NCI-H2107 (cell line): ENCODE data around the gene DYNLT4.
"Not testable (repeated sequence)": the region's sequence is repeated elsewhere in the genome, so short reads cannot be mapped to it uniquely, and the experiment has no call there.

Experiments used
- DNase-seq: peaks from one replicate; lab custom pipeline; 2025; lab: John Stamatoyannopoulos, UW

The DYNLT4 gene

DNA sequence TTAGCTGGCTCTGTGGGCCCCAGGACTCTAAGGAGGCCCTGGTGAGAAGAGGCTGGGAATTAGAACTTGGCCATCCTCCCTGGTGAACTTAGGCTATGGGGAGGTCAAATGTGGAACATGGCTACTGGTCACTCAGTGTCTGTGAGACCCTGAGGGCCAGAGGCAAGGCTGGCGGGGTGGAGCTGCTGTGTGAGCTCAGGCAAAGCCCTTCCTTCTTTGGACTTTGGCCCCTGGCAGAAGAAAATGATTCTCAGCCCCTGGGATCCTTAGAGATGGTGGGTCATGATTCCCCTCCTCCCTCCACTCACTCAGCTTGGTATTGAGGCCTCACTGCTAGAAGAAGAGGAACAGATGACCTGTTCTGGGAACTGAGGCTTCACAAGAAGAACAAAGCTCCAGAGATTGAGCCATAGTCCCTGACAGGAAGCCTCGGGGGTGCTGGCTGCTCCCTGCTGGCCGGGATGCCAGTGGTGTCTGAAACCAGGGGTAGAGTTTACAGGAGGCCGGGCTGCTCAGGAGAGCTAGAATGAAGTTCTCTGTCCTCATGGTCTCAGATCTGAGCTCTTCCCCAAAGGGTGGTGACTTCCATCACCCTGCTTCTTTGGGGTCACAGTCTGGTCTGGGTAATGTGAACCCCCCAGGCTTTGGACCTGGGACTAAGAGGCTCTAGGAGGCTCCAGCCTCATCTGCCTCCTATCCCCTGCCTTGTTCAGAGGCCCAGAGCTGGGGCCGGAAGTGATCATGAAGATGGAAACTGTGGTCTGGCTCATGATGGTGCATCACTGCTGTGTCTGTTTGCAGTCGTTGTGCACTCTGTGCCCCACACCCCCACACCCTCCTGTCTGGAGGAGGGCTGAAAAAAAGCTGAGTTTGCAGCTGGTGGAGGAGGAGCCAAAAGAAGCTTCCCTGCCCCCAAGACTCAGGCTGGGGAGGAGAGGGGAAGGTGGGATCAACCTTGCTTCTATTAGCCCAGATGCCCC, 2.1 kb upstream of the DYNLT4 start:
- no peak for DNase-seq

DNA sequence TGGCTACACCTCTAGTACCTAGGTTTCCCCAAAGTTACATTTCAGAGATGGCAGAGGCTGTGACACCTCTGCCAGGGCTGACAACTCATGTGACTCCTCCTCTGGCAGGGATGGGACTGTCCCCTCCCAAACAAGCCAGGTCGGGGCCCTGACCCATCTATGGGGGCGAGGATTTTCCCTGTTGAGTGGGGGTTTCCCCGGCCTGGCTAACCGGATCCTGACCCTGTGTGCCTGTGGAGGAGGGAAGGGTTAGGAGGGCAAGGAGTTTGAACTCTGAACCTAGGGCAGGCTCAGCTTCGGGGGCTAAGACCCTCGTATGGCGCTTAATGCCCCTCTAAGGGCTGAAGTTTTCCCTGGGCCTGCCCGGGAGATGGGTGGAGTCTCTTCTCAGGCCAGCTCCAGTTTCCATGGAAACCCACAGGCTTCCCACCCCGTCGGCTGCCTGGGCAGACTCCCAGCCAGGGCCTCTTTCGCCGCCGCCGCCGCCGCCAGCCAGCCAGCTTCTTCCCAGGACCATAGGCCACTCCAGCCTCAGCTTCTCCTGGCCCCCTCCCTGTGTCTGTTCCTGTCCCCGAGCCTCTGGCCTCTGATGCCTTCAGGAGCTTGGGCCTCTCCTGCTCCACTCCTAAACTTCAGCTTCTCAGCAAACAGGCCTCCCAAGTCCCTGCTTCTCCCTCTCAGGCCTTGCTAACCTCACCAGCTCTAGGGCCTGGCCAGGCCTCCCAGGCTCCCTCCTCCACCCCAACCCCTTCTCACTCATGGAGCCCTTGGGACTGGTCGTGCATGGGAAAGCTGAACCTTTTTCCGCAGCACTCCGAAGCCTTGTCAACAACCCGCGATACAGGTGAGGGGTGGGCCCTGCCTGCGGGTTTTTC, 1.1 kb upstream of the DYNLT4 start, which contains the start of gene BTBD19:
TSS of gene BTBD19 (plus strand) at position 461 of the 875 bp plus-strand sequence. CDS start at position 759, 298 bp downstream.
- DNase-seq = no peak

DNA sequence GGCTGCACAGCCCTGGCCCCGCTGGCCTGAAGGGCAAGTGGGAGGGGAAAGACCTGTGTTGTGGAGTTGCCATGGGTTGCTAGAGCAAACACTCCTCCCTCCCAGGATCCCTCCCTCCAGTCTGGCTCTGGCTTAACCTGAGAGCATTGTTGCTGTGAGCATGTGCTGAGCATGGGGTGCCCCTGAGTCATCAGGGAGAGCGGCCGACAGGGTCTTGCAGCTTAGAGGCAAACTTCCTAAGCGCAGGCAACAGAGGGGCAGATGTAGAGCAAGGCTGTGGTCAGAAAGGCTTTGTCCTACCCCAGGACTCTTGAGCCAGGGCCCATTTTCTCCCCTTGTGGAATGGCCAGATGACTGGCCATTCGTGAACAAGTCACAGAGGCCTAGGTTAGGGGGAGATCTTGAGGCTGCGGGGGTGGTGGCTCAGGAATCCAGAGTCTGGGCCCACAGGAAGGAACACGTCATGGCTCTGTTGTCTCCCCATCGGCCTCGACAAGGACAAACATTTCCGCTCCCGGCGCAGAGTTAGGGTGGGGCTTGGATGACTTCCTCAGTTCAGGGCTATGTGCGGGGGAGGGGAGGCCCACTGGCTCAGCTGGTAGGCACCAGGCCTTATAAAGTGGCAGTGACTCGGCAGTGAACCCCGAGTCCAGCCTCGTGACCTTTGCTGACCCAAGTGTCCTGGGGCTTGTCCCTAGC, 362 bp upstream of the DYNLT4 start:
- DNase-seq = no peak

DNA sequence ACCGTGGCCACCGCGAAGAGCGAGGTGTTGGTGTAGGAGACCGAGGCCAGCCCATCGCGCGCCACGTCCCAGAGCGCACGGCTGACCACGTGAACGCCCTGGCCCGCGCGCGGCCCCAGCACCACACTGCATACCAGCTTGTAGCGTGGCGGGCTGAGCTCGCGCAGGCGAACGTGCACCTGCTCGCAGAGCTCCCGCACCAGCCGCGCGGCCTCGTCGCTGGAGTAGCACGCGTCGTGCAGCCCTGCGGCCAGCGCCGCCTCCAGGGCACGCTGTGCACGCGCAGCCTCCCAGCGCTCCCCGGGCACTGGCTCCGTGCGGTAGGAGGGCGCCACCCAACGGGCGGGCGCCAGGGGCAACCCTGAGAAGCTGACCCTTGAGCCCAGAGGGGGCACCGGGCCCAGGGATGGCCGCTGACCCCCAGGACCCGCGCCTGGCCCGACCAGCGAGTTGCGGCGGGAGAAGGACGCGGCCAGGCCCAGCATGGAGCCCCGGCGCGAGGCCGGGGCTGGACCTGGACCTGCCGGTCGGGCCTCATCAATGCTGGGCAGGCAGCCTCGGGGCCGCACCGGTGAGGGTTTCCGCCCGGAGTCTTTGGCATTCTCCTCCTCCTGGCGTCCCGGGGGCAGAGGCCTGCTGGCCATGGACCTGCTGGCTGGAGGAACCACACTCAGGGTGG, 987 bp downstream of the DYNLT4 start:
- DNase-seq = no peak

DNA sequence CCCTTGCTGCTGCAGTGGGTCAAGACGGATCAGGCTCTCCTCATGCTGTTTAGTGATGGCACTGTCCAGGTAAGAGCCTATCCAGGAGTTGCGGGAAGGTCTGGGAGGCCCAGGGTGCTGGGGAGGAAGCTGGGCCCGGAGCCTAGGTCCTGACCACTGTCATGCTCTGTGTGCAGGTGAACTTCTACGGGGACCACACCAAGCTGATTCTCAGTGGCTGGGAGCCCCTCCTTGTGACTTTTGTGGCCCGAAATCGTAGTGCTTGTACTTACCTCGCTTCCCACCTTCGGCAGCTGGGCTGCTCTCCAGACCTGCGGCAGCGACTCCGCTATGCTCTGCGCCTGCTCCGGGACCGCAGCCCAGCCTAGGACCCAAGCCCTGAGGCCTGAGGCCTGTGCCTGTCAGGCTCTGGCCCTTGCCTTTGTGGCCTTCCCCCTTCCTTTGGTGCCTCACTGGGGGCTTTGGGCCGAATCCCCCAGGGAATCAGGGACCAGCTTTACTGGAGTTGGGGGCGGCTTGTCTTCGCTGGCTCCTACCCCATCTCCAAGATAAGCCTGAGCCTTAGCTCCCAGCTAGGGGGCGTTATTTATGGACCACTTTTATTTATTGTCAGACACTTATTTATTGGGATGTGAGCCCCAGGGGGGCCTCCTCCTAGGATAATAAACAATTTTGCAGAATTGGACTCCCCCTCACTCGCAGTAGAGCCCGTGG, 1.7 kb downstream of the DYNLT4 start:
- no peak for DNase-seq

DNA sequence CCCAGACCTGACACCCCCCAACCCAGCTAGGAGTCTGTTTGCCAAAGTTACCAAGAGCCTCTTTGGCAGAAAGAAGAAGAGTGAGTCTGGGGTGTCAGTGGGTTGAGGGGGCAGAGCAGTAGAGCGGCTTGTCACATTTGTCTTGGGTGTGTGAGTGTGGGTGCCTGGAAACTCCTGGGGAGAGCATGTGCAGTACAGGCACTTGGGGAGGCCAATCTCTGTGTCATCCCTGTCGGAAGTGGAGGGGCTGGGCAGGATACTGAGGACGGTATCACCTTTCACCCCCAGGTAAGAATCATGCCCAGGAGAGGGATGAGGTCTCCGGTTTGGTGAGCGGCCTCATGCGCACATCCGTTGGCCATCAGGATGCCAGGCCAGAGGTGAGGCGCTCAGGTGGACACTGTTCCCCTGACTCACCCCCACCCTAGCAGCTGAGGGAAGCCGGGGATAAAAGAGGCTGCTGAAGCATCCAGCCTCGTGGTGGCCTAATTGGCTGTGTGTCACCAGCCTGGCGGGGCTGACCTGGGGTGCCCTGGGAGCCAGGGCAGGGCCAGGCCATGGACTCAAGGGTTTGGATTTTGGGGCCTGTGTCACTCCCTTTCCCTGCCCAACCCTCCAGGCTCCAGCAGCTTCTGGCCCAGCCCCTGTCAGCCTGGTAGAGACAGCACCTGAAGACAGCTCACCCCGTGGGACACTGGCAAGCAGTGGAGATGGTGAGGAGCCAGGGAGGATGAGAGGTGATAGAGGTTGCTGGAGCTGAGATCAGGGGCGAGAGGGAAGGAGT, 3.6 kb downstream of the DYNLT4 start:
- no peak for DNase-seq

DNA sequence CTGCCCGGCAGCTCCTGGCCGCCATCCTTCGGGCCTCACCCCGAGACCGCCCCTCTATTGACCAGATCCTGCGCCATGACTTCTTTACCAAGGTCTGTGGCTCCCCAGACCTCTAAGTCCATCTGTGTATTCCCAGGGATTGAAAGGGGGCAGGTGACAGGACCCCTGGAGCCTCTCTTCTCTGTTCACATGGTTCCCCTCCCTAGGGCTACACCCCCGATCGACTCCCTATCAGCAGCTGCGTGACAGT, 4.2 kb downstream of the DYNLT4 start:
- no peak for DNase-seq

DNA sequence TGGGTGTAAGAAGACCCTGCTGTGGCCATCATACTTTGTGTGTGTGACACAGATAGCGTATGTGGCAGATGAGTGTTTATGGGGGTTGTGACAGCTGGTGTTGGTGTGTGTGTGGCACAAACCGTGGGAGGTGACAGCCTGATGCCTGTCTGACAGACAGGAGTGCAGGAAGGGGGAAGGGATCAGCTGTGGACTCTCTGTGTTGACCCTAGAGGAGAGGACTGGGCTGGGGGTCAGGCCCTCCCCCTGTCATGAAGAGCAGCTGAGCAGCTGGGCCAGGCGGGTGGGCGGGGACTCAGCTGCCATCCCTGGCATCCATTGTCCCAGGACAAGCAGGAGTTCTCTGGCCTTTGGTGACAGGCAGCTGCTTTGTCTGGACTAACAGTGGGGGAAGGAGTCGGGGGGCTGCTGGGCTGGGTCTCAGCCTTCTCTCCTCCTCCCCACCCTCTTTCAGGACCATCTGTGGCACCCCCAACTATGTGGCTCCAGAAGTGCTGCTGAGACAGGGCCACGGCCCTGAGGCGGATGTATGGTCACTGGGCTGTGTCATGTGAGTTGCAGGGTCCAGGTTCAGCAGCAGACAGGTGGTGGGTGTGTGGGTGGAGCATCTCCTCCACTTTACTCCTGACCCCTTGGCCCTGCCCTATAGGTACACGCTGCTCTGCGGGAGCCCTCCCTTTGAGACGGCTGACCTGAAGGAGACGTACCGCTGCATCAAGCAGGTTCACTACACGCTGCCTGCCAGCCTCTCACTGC, 4.7 kb downstream of the DYNLT4 start:
- DNase-seq = no peak

DNA sequence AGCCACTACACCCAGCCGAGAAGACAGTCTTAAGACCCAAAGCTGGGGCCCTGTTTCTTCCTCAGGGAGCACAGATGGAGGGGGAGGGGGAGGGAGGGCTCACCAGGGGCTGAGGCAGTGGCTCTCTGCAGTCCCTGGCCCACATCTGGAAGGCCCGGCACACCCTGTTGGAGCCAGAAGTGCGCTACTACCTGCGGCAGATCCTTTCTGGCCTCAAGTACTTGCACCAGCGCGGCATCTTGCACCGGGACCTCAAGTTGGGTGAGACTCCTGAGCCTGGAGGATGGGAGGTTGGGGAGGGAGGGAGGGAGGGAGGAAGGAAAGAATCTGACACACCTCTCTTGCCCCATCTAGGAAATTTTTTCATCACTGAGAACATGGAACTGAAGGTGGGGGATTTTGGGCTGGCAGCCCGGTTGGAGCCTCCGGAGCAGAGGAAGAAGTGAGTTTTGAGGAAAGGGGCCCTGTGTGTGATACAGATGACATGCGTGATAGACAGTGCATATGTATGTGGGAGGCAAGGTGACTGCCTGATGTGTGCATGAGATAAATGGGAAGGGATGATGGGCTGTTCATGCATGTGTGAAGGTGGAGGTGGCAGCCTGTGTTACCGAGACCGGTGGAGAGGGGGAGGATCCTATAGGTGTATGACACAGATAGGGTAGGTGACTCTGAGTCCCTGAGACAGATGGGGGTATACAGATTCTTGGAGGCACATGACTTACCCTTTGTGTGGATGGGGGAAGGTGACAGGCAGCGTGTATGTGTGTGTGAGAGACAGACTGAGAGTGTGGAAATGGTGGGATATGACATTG, 5.5 kb downstream of the DYNLT4 start:
- no peak for DNase-seq

DNA sequence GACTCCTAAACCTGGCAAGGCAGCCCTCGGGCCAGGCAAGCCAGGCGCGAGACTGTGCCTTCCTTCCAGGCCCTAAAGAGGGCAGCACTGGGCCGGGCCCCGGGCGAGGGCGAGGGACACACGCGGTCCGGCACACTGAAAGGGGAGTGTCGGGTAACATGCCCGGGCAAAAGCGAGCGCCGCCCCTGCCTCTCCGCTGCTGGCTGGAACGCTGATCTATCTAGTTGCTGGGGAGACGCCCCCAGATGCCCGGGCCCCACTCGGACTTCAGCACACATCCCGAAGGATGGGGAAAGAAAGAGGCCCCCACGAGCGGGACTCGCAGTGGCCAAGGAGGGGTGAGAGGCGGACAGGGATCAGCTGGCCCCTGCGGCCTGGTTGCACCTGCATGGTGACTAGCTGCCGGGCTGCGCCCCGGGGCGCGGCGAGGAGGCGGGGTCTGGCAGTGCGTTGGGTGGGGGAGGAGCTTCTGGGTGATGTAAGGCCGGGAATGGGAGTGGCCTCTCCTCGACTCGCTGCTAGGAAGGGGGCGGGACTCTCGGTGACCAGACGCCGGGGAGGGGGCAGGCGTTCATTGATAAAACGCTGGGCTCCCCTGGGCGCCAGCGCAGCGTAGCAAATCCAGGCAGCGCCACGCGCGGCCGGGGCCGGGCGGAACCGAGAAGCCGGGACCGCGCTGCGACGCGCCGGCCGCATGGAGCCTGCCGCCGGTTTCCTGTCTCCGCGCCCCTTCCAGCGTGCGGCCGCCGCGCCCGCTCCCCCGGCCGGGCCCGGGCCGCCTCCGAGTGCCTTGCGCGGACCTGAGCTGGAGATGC, 7.2 kb downstream of the DYNLT4 start, which contains the start of gene PLK3:
TSS of gene PLK3 (plus strand) at position 608 of the 815 bp plus-strand sequence. CDS start at position 695, 87 bp downstream.
- peak; percentile 97 for DNase-seq

DNA sequence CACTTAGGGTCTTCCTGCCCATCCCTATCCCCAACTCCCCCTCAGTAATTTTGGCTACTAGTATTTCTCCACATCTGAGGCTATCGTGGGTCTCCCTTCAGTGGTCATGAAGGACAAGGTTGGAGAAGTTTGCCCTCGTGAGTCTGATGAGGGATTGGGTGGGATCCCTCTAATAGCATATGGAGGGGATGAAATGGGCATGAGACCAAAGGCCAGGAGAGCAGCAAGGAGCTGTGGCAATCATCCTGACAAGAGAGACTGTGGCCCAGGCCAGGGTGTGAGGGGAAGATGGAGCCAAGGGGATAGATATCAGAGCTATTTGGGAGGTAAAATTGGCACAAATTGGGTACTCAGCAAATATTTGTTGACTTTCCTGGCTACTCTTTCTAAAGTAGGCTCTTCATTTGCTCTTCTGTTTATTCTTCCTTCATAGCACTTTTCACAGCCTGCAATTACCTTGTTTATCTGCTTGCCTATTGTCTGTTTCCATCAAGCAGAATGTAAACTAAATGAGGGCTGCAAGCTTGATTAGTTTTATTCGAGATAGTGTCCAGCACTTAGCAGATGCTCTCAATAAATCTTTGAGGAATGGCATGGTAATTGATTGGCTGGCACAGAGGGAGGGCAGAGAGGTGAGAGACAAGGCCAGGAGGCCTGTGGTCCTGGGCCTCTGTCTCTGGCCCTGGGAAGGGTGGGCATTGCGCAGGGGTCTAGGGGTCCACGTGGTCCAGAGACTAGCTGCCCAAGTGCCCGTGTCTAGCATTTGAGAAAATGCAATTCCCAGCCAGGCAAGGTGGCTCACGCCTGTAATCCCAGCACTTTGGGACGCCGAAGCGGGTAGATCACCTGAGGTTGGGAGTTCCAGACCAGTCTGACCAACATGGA, 8.4 kb downstream of the DYNLT4 start:
- DNase-seq = no peak

DNA sequence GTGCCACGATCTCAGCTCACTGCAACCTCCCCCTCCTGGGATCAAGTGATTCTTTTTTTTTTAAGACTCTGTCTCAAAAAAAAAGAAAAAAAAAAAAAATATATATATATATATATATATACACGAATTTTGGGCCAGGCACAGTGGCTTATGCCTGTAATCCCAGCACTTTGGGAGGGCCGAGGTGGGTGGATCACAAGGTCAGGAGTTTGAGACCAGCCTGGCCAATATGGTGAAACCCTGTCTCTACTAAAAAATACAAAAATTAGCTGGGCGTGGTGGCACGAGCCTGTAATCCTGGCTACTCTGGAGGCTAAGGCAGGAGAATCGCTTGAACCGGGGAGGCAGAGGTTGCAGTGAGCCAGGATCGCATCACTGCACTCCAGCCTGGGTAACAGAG, 9.3 kb downstream of the DYNLT4 start:
- DNase-seq = not testable (repeated sequence)

DNA sequence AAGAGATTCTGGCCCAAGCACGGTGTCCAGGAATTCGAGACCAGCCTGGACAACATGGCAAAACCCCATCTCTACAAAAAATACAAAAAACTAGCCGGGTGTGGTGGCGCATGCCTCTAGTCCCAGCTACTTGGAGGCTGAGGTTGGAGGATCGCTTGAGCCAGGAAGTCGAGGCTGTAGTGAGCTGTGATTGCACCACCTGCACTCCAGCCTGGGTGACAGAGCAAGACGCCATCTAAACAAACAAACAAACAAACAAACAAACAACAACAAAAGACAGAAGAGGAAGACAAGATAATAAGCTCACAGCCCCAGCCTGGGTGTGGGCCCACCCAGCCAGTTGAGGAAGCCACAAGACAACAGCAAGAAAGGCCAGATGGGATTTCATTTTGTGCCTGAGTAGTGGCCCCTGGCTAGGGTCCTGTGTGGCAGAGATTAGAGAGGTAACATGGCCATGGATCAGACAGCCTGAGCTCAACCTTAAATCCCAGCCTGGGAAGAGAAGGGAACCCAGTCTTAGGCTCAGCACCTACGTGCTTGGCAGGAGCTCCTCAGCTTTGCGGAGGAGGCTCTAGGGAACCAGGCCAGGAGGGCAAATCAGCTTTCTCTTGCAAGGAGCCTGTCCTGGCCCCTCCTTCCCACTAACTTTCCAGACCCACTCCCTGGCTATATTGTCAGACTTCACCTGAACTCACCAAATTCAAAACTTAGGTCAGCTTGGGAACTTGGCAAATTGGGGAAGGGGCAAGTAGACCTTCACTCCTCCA, 14.2 kb downstream of the DYNLT4 start:
- DNase-seq = no peak

DNA sequence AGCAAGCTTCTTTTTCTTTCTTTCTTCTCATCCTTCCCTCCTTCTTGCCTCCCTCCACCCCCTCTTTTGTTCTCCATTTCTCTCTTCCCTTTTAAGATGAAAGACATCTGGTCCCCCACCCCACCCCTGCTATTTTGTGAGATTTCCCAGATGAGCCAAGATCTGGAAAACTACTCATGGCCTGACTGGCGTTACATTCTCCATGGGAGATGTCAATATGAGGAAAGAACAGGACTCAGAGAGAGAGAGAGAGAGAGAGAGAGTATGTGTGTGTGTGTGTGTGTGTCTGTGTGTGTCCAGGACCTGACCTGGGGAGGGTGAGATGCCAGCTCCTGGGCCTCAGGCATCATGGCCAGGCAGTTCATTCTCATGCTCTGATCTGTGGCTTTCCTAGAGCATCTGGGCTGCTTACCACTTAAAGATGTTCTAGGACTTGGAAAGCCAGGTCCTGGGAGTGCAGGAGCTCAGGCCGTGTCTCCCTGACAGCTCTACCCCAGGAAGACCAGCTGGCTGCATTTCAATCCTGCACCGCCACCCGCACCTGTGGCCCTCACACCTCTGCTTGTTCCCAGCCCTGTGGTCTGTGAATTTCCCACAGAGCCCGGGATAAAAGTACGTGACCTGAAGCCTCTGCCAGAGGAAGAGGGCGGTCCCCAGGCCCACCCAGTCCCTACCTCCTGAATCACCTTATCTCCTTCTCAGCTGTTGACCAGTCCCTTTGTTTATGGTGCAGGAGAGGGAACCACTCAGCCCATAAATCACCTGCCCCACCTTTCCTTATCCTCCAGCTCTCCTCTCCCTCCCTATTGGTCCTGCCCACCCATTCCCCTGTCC, 16.0 kb downstream of the DYNLT4 start:
- DNase-seq = no peak
